SK-N-MC (cell line): ENCODE measurements around the gene PRKCZ.

Experiments
- EZH2 ChIP-seq: fragments of 200-600 bp; sonication (generic); IDR thresholded peaks from one replicate; pipeline ENCODE4 v1.6.1; 2017; ENCODE audit warnings: antibody characterized with exemption
- POLR2AphosphoS5 ChIP-seq: IDR thresholded peaks from 2 replicates; pipeline ENCODE4 v1.6.1; 2012; ENCODE audit warnings: mild to moderate bottlenecking, low read depth, low read length, borderline replicate concordance

GRCh38 chr1:2208309-2209239, 158.4 kb downstream of the PRKCZ start:
- TF ChIP-seq POLR2AphosphoS5 = no peak
- TF ChIP-seq EZH2 = no peak
